Activated gamma-delta T cell treated with Interleukin-2 at 50 U/mL for 16 hours (primary cell): ENCODE data around the gene BRME1.

Source experiments
- DNase-seq: peaks from one replicate; pipeline ENCODE4 v3.0.0-alpha.2; 2020

The BRME1 gene

GRCh38 chr19:13905634-13906520, at the start of gene BRME1, which contains the start of gene CC2D1A:
TSS of gene BRME1 (minus strand) at chr19:13906117. CDS start at chr19:13904892, 1,225 bp downstream.
TSS of gene CC2D1A (plus strand) at chr19:13906201. CDS start at chr19:13906442, 241 bp downstream.
- peak; percentile 94 for DNase-seq

- DNase-seq: no peak
Observed at GRCh38 chr19:13954185-13954584, 48.3 kb upstream of the BRME1 start.

- no peak for DNase-seq
Observed at GRCh38 chr19:13952931-13953531, 47.1 kb upstream of the BRME1 start.

GRCh38 chr19:13952154-13952930, 46.4 kb upstream of the BRME1 start, which contains the start of gene DCAF15:
TSS of gene DCAF15 (plus strand) at chr19:13952509. CDS start at chr19:13952513, 4 bp downstream.
- peak; percentile 99 for DNase-seq

- no peak for DNase-seq
Observed at GRCh38 chr19:13951799-13952153, 45.9 kb upstream of the BRME1 start.

- DNase-seq: no peak
Observed at GRCh38 chr19:13951043-13951442, 45.1 kb upstream of the BRME1 start.

GRCh38 chr19:13946414-13946813, 40.5 kb upstream of the BRME1 start:
- DNase-seq: no peak

GRCh38 chr19:13942023-13942684, 36.2 kb upstream of the BRME1 start:
- DNase-seq: no peak

GRCh38 chr19:13938301-13939064, 32.6 kb upstream of the BRME1 start, which contains the start of gene PODNL1:
TSS of gene PODNL1 (minus strand) at chr19:13938417. CDS start at chr19:13938181, 236 bp downstream.
- no peak for DNase-seq

GRCh38 chr19:13937479-13938300, 31.8 kb upstream of the BRME1 start:
- no peak for DNase-seq

GRCh38 chr19:13935765-13936510, 30.0 kb upstream of the BRME1 start:
- no peak for DNase-seq

- DNase-seq: no peak
Observed at GRCh38 chr19:13934785-13935109, 28.8 kb upstream of the BRME1 start.

GRCh38 chr19:13932911-13933393, 27.0 kb upstream of the BRME1 start:
- DNase-seq: no peak

- no peak for DNase-seq
Observed at GRCh38 chr19:13932149-13932637, 26.3 kb upstream of the BRME1 start.

GRCh38 chr19:13931391-13932148, 25.7 kb upstream of the BRME1 start:
- DNase-seq: no peak

GRCh38 chr19:13930402-13930801, 24.5 kb upstream of the BRME1 start:
- DNase-seq: no peak

GRCh38 chr19:13929956-13930355, 24.0 kb upstream of the BRME1 start:
- no peak for DNase-seq

GRCh38 chr19:13929340-13929739, 23.4 kb upstream of the BRME1 start:
- DNase-seq: no peak

- DNase-seq: no peak
Observed at GRCh38 chr19:13926715-13927114, 20.8 kb upstream of the BRME1 start.
